HG02610 (cell line): ENCODE data around the gene BUB1B.
A peak's percentile ranks its signal among the peaks of the same experiment; 100 is the strongest.
"Not testable (repeated sequence)": the region's sequence is repeated elsewhere in the genome, so short reads cannot be mapped to it uniquely, and the experiment has no call there.

ENCODE experiments used
- ATAC-seq: cut with Tn5 transposase; IDR thresholded peaks from one replicate; pipeline ENCODE4 v1.9.1; 2021; ENCODE audit warnings: mild to moderate bottlenecking, moderate library complexity; ENCODE audit not compliant: unreplicated experiment

Gene BUB1B

GRCh38 chr15:40160689-40161688 is at the start of gene BUB1B:
Gene BUB1B, plus strand, starts transcription at chr15:40161069. Its CDS starts 152 bp downstream, at chr15:40161221.
- peak; percentile 84 for ATAC-seq

GRCh38 chr15:40111888-40112287 is 49.0 kb upstream of the BUB1B start:
- ATAC-seq = no peak

GRCh38 chr15:40112789-40113188 is 48.1 kb upstream of the BUB1B start:
- ATAC-seq = no peak

GRCh38 chr15:40114218-40114617 is 46.7 kb upstream of the BUB1B start:
- ATAC-seq = no peak

GRCh38 chr15:40115106-40115505 is 45.8 kb upstream of the BUB1B start:
- ATAC-seq = not testable (repeated sequence)

GRCh38 chr15:40115670-40116093 is 45.2 kb upstream of the BUB1B start:
- peak; percentile 95 for ATAC-seq

GRCh38 chr15:40118473-40118872 is 42.4 kb upstream of the BUB1B start:
- ATAC-seq = no peak

- no peak for ATAC-seq
Observed at GRCh38 chr15:40121911-40122638, 38.8 kb upstream of the BUB1B start.

GRCh38 chr15:40122989-40123388 is 37.9 kb upstream of the BUB1B start:
- not testable (repeated sequence) for ATAC-seq

GRCh38 chr15:40123863-40124262 is 37.0 kb upstream of the BUB1B start:
- not testable (repeated sequence) for ATAC-seq

- ATAC-seq = not testable (repeated sequence)
Observed at GRCh38 chr15:40124333-40124732, 36.5 kb upstream of the BUB1B start.

- not testable (repeated sequence) for ATAC-seq
Observed at GRCh38 chr15:40124807-40125285, 36.0 kb upstream of the BUB1B start.

GRCh38 chr15:40125950-40126349 is 34.9 kb upstream of the BUB1B start:
- no peak for ATAC-seq

GRCh38 chr15:40128766-40129660 is 31.9 kb upstream of the BUB1B start:
- no peak for ATAC-seq

GRCh38 chr15:40130118-40130517 is 30.8 kb upstream of the BUB1B start:
- no peak for ATAC-seq

- no peak for ATAC-seq
Observed at GRCh38 chr15:40130799-40131502, 29.9 kb upstream of the BUB1B start.

GRCh38 chr15:40133544-40133943 is 27.3 kb upstream of the BUB1B start:
- no peak for ATAC-seq

GRCh38 chr15:40134885-40135284 is 26.0 kb upstream of the BUB1B start:
- ATAC-seq = no peak

GRCh38 chr15:40135846-40136450 is 24.9 kb upstream of the BUB1B start:
- not testable (repeated sequence) for ATAC-seq
